K562 (cell line): Measurements from ENCODE around the gene IKZF4. TPM values are rescaled to one million over a fixed set of nuclear protein-coding genes. Genes with fewer than 3 reads are reported as not detected.
A peak's percentile ranks its signal among the peaks of the same experiment; 100 is the strongest.

Experiments used
- BACH1 ChIP-seq: fragments of 200-800 bp; sonication (Bioruptor generic); IDR thresholded peaks from 2 replicates; pipeline ENCODE4 v1.6.1; 2016; ENCODE audit warnings: missing genetic modification characterization, missing compliant biosample characterization
- BMI1 ChIP-seq: fragments of 150-350 bp; IDR thresholded peaks from 2 replicates; pipeline ENCODE4 v1.6.1; 2014; ENCODE audit warnings: low read length
- CBX1 ChIP-seq: sonication (generic); IDR thresholded peaks from 2 replicates; pipeline ENCODE4 v1.6.1; 2016; ENCODE audit warnings: antibody characterized with exemption, low read depth, mild to moderate bottlenecking
- FOXO4 ChIP-seq: fragments of 450-650 bp; formaldehyde crosslinking; IDR thresholded peaks from 2 replicates; pipeline ENCODE4 v1.4.0; 2020; ENCODE audit warnings: mild to moderate bottlenecking, moderate library complexity
- HDAC1 ChIP-seq, 2 experiments: fragments of 450-650 bp; IDR thresholded peaks; 2 replicates each; pipeline ENCODE4 v1.6.1; 2016 to 2017; ENCODE audit warnings: inconsistent platforms in 1 of 2, mild to moderate bottlenecking in 1 of 2, moderate library complexity in 1 of 2
- HMGN3 ChIP-seq: IDR thresholded peaks from 2 replicates; pipeline ENCODE4 v1.6.1; 2011; ENCODE audit warnings: borderline replicate concordance, low read depth, mild to moderate bottlenecking, mixed read lengths, low read length; ENCODE audit not compliant: insufficient read length; ENCODE audit errors: extremely low read depth
- HMGXB4 ChIP-seq: sonication (generic); formaldehyde crosslinking; IDR thresholded peaks from 2 replicates; pipeline ENCODE4 v1.8.1; 2023; ENCODE audit warnings: mild to moderate bottlenecking, missing genetic modification reagents
- HNRNPH1 ChIP-seq: fragments of 200-400 bp; formaldehyde crosslinking; optimal IDR thresholded peaks from 2 replicates; pipeline ENCODE3; 2017; ENCODE audit warnings: low read depth, mild to moderate bottlenecking, low read length, moderate library complexity
- KDM4B ChIP-seq, 2 experiments: fragments of 450-650 bp in 1 of 2; sonication (generic) in 1 of 2; IDR thresholded peaks; 2 replicates each; pipeline ENCODE4 v1.6.1; 2016 to 2017; ENCODE audit warnings: borderline replicate concordance in 2 of 2, antibody characterized with exemption in 1 of 2, low read depth in 1 of 2, mild to moderate bottlenecking in 1 of 2
- POLR3G ChIP-seq: IDR thresholded peaks from 2 replicates; pipeline ENCODE4 v1.6.1; 2011; ENCODE audit not compliant: insufficient read length, insufficient replicate concordance; ENCODE audit errors: extremely low read depth
- RAD51 ChIP-seq: fragments of 450-650 bp; IDR thresholded peaks from 2 replicates; pipeline ENCODE4 v1.7.1; 2016; ENCODE audit warnings: low read depth, mild to moderate bottlenecking, borderline replicate concordance
- RFX1 ChIP-seq: fragments of 450-650 bp; IDR thresholded peaks from 2 replicates; pipeline ENCODE4 v1.6.1; 2016; ENCODE audit warnings: mild to moderate bottlenecking, moderate library complexity
- SP1 ChIP-seq: sonication (generic); formaldehyde crosslinking; IDR thresholded peaks from 2 replicates; pipeline ENCODE4 v1.8.1; 2022; ENCODE audit warnings: mild to moderate bottlenecking, missing genetic modification reagents
- TOE1 ChIP-seq, 2 experiments: fragments of 450-650 bp in 1 of 2; sonication (generic) in 1 of 2; formaldehyde crosslinking in 1 of 2; IDR thresholded peaks; 2 replicates each; pipeline versions ENCODE4 v1.7.1 to v1.8.0; 2016 to 2022; ENCODE audit warnings: borderline replicate concordance in 2 of 2, mild to moderate bottlenecking in 2 of 2, antibody characterized with exemption in 1 of 2, inconsistent platforms in 1 of 2, low read depth in 1 of 2, missing genetic modification reagents in 1 of 2, moderate library complexity in 1 of 2
- ZBTB9 ChIP-seq: fragments of 450-650 bp; formaldehyde crosslinking; IDR thresholded peaks from 2 replicates; pipeline ENCODE4 v1.4.0; 2020; ENCODE audit warnings: mild to moderate bottlenecking, moderate library complexity
- ZNF282 ChIP-seq: sonication (generic); formaldehyde crosslinking; IDR thresholded peaks from 2 replicates; pipeline ENCODE4 v1.8.1; 2023; ENCODE audit warnings: missing genetic modification reagents
- ZNF507 ChIP-seq: conservative IDR thresholded peaks from 2 replicates; pipeline ENCODE4 v1.6.1; 2017; ENCODE audit warnings: missing genetic modification characterization, missing compliant biosample characterization
- ZNF586 ChIP-seq: fragments of 450-650 bp; formaldehyde crosslinking; conservative IDR thresholded peaks from 2 replicates; pipeline ENCODE4 v1.4.0; 2020; ENCODE audit warnings: mild to moderate bottlenecking, moderate library complexity
- ZNF639 ChIP-seq, 2 experiments: fragments of 200-800 bp in 1 of 2; sonication (Bioruptor generic) in 1 of 2; sonication (generic) in 1 of 2; formaldehyde crosslinking in 1 of 2; IDR thresholded peaks in 1 of 2; conservative IDR thresholded peaks in 1 of 2; 2 replicates each; pipeline versions ENCODE4 v1.5.0 to v1.6.1; 2016 to 2020; ENCODE audit warnings: missing compliant biosample characterization in 1 of 2, missing genetic modification characterization in 1 of 2, missing genetic modification reagents in 1 of 2
- ZNF75A ChIP-seq: fragments of 450-650 bp; formaldehyde crosslinking; IDR thresholded peaks from 2 replicates; pipeline ENCODE4 v1.4.0; 2020; ENCODE audit warnings: mild to moderate bottlenecking
- polyA plus RNA-seq, 8 experiments: library from polyadenylated mRNA; depleted of rRNA in 4 of 8; stranded (reverse) in 5 of 8; unstranded in 3 of 8; fragments of >200 nt; fragmentation: Nextera tagmentation in 2 of 8; fragmentation: Illumina TruSeq in 1 of 8; extraction: Ambion mirVana in 2 of 8; extraction: Trizol in 1 of 8; gene quantifications; 2 replicates each; pipeline versions ENCODE4 v1.2.1 to v1.2.3, GENCODE V29; 2011 to 2014; ENCODE audit warnings: inconsistent platforms in 1 of 8, missing spikeins in 1 of 8
- total RNA-seq, 7 experiments: library from RNA; depleted of rRNA in 6 of 7; stranded (reverse); fragments of >200 nt in 6 of 7; fragmentation: Illumina TruSeq in 2 of 7; extraction: Trizol in 2 of 7; gene quantifications; 2 replicates each; pipeline versions ENCODE4 v1.2.1 to v1.2.3, GENCODE V29; 2011 to 2021; ENCODE audit warnings: low replicate concordance in 1 of 7

The IKZF4 gene
- total and polyA plus RNA-seq, 9 of the 15 experiments (the other 6 are each of a cell fraction or from before 2014, with no cell fraction given), result 1.9 to 16.3 (median 3.6) TPM

GRCh38 chr12:55996715-55997534 is 23.9 kb upstream of the IKZF4 start, which contains the start of gene SUOX (continued):
- TF ChIP-seq ZNF75A (CRISPR knock-in tag) (0 out of 2 replicates have a peak, but pooled peaks have one; percentile 37), HNRNPH1 (no peak), ZNF586 (0 out of 2 replicates have a peak, but pooled peaks have one; percentile 25), ZBTB9 (no peak; the same call in 1 of the 2 replicates), HMGXB4 (0 out of 2 replicates have a peak, but pooled peaks have one; percentile 15), BMI1 (no peak), KDM4B (IDR thresholded peaks at IDR 0.05; ENCODE audit: borderline replicate concordance in 2 of 2, low read depth in 1 of 2) (no peak), FOXO4 (CRISPR knock-in tag) (peak; percentile 49; the same call in 1 of the 2 replicates), ZNF639 (CRISPR knock-in tag; conservative IDR thresholded peaks at IDR 0.05 in 1 of 2, IDR thresholded peaks at IDR 0.05 in 1 of 2) (0 out of 4 replicates have a peak, but pooled peaks of 1 of the 2 experiments have one; percentile 7), RFX1 (peak; percentile 80), SP1 (CRISPR knock-in tag) (no peak; the same call in none of the 2 replicates), TOE1 (IDR thresholded peaks at IDR 0.05; ENCODE audit: borderline replicate concordance) (no peak), TOE1 (CRISPR knock-in tag; IDR thresholded peaks at IDR 0.05; ENCODE audit: borderline replicate concordance, low read depth) (no peak), ZNF507 (tag) (no peak), HDAC1 (IDR thresholded peaks at IDR 0.05) (peak in 1 of 2 experiments; percentile 51; a peak in 1 of 4 replicates), HMGN3 (no peak), POLR3G (no peak), BACH1 (tag) (no peak), ZNF282 (no peak), CBX1 (no peak), RAD51 (no peak)
